Stimulated activated CD4-positive, alpha-beta T cell treated with anti-CD3 and anti-CD28 coated beads, Interleukin-12 subunit alpha, Interleukin-12 subunit beta, amount 100 ng/mL, for 24 hours (primary cell): Measurements from ENCODE around the gene FGF14.

Experiments used
- DNase-seq, 2 experiments: peaks; one replicate each; pipeline ENCODE4 v3.0.0-alpha.2; 2020; ENCODE audit warnings: low read depth in 2 of 2

The FGF14 gene

GRCh38 chr13:102310691-102311418, 91.0 kb downstream of the FGF14 start:
- DNase-seq, result no peak

DNA sequence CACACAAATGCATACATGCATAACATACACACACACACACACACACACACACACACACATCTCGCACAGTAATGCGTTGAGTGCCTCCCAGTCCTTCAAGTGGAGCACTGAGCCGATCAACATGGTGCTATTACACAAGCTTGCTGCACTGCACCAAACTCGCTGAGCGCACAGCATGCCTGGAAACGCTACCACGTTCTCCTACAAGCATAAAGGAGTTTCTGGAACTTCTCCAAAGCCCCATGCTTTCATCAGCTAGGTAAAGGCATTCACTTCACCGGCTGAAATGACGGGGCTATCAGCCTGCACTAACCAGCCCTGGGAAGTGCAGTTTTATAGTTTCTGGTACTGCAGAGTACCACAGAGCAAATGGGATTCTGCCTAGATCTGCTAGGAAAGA, 92.7 kb downstream of the FGF14 start:
- no peak for DNase-seq

DNA sequence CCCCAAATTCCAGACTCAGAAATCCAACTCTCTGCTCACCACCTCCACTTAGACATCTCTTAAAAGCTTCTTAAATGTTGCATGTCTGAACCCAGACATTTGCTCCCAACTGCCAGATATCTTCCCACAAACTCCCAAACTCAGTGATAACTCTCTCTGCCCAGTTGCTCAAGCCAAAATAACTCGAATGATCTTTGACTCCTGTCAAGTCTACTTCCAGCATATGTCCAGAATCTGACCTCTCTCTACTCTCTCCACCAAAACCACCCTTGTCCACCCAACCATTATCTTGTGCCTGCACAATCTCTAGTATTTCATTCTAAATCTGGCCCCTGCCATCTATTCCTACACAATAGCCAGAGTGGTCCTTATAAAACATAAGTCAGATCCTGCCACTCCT, 99.3 kb downstream of the FGF14 start:
- no peak for DNase-seq

- DNase-seq, result no peak
Observed at GRCh38 chr13:102300379-102300778, 101.5 kb downstream of the FGF14 start.

DNA sequence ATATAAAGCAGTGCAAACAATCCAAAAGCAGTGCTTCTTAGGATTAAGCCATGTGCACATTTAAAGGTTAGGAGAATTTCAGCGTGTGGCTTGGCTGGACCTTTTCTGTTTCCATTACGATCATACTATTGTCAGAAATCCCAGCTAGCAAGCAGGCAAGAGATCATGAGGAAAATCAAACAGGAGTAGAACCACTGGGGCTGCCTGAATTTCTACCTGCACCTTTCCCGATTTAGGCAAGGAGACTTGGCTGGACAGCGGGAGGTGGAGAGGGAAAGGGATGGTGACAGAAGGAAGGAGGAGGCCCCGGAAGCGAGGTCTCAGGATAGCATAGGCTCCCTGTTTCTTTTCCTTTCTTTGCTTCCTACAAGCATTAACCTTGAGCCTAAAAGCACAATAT, 102.5 kb downstream of the FGF14 start:
- DNase-seq, result no peak

DNA sequence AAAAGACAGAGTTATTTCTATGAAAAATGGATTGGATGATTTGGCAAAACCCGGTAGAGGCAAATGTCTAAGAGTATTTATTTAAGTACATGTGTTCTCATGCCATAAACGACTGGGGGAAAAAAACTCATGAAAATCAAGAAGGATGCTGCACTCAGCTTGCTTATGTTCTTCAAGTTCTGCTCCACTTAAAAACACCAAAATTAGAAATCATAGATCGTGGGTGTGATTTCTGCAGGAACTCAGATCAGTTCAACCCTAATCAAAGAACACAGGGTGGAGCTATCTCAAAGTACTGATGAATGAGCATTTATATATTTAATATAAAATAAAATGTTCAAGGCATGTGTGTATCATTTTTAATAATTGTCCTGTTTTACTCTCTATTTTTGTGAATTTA, 103.8 kb downstream of the FGF14 start:
- no peak for DNase-seq

DNA sequence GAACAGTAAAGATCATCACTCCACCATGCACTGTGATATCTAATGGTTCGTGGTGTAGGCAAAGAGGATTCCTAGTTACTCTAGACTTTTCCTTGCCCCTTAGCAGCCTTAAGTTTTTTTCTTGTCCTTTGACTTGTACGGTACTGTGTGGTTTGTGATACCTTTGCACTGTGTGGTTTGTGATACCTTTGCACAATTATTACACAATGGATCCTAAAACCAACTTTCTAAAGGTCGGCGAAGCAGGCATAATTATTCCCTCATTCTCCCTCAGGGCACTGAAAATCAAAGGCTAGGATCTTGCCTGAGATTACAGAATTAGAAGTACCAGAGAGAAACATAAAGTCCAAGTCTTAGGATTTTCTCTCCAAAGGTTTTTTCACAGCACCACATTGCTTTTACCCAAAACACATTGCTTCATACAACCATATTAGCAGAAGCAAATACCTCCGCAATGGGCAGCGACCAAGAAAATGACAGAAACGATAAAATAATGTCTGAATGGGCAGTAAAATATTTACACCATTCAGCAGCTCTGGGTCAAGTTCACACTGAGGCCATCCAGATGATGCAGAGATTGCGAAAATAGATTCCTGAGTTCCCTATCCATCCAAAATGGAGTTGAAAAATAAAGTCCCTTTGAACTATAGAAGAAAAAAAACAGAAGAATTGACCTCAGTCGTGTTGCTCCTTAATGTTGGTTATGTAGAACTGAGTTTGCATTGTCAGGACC, 106.4 kb downstream of the FGF14 start:
- no peak for DNase-seq

GRCh38 chr13:102294407-102295018, 107.3 kb downstream of the FGF14 start:
- DNase-seq, result no peak

- no peak for DNase-seq
Observed at GRCh38 chr13:102293723-102294122, 108.1 kb downstream of the FGF14 start.

DNA sequence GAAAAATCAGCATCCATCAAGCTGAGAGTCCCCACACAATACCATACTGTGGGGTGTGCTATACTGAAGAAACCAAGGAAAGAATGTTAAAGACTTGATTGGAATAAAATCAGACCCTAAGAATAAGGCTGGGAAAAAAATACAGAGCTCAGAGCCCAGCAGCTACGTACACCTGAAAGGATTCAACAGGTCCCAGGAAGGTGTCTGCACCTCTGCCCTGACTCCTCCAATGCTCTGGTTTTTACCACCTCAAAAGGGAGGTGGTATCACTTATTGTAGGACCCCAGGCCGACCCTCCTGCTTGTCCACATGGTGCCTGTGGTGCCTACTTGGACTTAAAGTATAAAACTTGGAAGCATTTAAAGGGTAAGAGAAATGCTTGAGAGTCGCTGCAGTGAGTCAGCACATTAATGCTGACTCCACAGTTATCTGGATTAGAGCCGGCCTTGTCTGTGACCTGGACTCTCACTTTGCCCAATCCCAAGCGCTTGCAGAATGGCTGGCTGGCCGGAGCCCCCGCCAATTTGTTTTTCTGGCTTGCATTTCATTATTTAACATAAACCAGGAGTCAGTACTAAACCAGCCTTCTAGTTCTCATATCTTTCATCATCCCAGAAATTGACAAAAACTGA, 110.1 kb downstream of the FGF14 start:
- DNase-seq, result no peak

GRCh38 chr13:102289606-102290005, 112.2 kb downstream of the FGF14 start:
- DNase-seq, result no peak

DNA sequence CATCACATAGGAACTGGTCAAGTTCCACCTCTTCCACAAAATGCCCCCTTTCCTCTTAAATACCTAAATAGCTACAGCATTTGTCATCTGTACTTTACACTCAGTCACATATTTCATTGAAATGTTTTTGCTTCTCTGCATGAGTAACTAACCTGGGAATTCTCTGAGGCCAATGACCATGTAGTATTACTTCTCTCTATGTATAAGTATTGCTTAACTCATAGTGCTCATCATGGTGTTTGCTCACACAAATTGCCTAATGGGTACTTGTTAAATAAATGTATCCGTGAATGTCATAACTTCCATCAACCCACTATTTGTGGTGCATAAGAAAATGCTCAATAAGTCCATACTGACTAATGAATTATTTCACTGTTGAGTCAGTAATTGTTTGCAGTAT, 115.5 kb downstream of the FGF14 start:
- DNase-seq, result no peak

GRCh38 chr13:102280366-102280765, 121.5 kb downstream of the FGF14 start:
- no peak for DNase-seq

DNA sequence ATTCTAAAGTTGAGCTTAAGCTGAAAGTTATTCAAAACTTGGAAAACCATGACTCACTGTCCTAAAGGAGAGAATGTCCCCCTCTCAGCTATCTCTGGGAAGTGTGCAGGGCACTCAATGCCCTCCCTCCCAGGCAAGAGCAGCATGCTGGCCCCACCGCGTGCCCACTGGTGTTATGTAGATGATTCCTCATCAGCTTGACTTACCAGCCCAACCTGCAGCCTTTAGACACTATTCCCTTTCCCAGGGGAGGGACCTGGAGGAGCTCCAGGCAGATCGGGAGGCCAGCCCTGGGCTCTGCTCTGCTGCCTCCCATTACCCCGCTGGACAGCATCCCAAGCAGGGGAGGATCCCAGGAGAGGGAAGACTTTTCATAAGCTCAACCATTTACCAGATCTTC, 124.6 kb downstream of the FGF14 start:
- DNase-seq, result no peak

DNA sequence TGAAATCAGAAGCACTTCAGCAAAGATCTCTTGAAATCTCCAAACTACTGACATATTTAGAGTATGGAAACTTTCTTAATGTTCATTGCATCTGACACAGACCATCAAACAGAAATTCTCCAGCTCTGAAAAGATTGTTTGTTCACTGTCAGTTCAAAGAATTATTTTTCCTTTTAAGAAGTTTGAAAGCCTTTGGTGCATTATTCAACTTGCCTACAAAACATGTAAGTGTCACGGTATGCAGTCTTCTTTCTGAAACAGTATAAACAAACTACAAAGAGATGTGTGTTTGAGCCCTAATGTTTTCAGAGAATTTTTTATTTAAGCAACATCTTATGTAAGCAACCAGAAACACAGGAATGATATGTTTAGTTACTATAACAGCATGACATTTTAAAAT, 125.4 kb downstream of the FGF14 start:
- DNase-seq, result no peak

DNA sequence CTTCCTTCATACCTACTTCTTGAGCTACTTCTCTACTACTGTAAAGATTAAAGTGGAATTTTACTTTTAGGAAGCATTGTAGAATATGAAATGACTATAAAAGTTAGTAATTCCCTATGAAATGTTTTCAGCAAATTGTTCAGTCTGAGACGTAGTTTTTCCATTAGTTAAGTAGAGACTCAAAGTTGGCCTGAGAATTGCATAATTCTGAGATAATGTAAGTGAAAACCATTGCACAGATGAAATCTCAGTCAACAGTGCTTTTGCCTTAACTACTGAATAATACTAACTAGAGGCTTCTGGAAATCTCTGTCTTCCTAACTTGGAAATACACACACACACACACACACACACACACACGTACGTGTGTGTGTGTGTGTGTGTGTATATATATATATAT, 125.9 kb downstream of the FGF14 start:
- no peak for DNase-seq

GRCh38 chr13:102273111-102273510, 128.7 kb downstream of the FGF14 start:
- no peak for DNase-seq

DNA sequence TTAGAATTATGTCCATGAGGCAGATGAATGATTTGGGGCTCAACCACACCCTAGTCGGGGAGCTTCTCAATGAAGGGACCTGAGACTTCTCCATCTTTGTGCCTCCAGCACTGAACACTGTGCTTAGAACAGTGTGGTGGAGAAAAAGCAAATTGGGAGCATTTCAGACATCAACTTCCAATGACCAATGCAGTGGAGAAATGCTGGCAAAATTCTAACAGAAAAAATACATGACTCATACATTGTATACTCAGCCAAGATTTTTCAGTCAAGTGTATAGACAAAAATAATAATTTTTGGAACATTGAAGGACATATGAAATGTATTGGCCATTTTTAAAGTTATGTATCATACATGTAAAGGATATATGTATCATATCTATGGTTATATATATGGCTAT, 134.7 kb downstream of the FGF14 start:
- DNase-seq, result no peak

- DNase-seq, result no peak
Observed at GRCh38 chr13:102261809-102262208, 140.0 kb downstream of the FGF14 start.

DNA sequence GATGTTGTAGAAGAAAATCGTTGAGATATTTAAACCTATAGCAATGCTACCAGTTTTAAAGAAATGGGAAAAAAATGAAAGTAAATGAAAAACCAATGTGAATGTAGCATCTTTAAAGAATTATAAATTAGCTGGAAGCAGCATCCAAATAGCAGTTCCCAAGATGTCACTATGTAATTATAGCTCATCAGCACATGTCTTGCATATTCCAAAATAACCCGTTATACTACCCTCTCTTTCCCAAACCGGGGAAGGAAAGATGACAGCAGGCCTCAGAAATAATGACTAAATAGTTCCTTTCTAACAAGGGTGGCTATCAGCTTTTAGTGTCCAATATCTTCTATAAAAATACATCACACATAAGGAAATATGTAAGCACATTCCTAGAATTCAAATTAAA, 140.5 kb downstream of the FGF14 start:
- no peak for DNase-seq

DNA sequence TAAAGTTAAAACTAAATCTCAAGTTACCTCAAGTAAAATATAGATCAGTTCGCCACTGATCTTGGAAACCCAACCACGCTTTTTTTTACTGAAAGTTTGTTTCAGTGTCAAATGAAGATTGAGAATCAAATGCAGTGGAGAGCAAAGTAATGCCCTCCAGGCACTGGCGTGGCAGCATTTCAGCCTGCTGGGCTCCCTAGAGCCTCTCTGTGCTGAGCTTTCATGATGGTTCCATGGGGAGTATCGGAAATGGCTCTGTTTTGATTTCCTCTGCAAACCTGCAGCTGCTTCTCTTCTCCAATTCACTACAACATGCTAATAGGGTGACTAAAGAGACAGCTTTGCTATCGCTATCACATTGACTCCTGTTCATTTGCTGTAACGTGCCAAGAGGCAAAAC, 141.6 kb downstream of the FGF14 start:
- no peak for DNase-seq

DNA sequence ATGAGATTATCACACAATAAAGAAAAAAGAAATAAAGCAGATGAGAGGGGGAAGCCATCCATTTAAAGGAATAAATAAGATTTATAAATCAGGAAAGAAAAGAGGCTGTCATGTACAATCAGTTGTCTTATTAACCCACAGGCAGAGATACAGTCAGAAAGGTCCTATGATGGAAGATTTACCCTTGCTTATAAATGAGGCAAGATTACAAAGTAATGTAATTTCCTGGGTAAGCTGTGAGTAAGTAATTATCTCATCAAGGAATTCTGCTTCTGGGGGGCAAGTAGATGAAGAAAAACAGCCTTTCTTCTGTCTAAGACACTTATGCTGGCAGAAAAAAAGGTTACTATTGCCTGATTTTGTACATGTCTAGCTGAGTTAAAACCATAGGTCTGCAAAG, 146.4 kb downstream of the FGF14 start:
- no peak for DNase-seq

DNA sequence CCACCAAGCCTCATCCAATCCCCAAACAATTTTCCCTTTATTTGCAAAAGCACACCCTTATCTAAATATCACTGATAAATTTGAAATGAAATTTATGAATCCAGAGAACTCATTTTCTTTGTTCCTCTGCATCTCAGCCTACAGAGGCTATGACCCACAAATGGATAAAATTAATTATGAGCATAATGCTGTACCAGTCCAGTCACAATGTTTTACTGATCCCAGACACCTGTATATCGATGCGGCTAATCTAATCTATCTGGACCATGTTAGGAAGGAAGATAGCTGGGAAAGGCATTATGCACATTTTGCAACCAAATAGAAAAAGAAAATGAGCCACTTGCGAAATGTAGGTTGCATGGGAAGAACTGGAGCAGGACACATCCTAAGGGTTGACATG, 150.0 kb downstream of the FGF14 start:
- no peak for DNase-seq
